A172 (cell line): ENCODE data around the gene C8B. TPM values are rescaled to one million over a fixed set of nuclear protein-coding genes. Genes with fewer than 3 reads are reported as not detected.

Source experiments
- DNase-seq: peaks from one replicate; pipeline ENCODE4 v3.0.0-alpha.2; 2015; ENCODE audit warnings: low spot score
- total RNA-seq: library from RNA; depleted of rRNA; stranded (reverse); fragments of >200 nt; shearing (Covaris generic); gene quantifications from 2 replicates; pipeline ENCODE4 v1.2.3, GENCODE V29; 2014; rRNA removed

The C8B gene
- total RNA-seq, result not detected in 2 replicates

DNA sequence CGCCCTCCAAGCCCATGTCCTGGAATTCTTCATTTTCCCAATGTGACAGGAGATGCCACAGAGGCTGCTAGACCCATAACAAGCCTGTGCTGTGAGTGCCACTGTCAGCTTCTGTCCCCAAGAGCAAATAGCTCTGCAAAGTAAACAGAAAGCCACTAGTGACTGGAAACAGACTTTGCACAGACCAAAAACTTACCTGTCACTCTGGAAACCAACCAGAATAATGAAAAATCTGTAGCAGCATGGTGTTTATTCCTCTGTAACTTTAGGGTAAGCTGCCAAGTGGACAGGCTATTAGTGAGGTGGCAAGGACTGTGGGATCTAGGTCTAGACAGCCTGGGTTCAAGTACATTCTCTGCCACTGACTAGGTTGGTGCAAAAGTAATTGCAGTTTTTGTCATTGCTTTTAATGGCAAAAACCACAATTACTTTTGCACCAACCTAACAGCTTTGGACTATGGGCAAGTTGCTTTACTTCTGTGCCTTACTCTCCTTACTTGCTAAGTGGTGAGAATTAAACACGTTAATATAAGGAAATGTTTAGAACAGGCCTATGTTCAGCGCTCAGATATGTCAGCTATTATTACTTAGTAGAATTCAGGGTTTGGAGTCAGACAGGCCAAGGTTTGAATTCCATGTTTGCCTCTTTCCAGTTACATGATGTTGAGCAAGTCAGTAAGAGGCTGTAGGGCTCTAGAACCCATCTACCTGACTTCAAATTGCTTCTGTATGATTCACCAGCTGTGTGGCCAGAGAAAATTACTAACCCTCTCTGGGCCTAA lies at the start of gene C8B:
TSS of gene C8B (minus strand) at position 100 of the 782 bp plus-strand sequence. CDS start at position 33, 67 bp downstream.
- no peak for DNase-seq

DNA sequence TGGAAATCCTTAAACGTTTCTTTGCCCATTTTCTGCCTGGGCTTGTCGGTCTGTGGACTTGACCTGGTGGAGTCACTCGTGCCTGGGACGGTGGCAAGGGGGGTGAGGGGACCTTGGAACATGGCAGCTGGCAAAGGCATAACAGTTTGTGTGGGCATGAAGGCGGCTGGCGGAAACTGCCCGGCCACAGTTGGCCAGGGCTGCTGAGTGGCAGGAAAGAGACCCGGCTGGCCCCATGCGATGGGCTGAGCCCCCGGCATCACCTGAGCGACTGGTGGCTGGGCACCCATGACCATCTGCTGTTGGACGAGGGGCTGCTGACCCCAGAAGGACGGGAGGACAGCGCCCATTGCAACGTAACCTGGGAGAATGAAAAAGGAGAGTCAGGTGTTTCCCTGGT lies 49.3 kb upstream of the C8B start:
- no peak for DNase-seq

DNA sequence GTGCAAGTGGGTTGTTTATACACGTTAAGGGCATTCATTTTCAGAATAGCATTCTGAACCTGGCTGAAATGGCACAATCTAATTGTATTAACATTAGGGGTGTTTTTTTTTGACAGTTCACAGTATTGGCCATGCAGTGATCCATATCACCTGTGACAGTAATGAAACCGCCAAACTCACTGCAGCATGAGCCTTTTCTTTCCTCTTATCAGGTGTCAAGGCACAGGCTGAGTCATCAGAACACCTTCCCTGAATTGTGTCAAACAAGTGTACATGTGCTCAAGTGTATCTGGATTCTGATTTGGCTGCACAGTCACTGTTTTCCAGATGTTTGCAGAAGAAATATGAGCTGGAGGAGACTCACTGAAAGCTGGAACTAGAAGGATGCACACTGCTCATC lies 47.7 kb upstream of the C8B start:
- DNase-seq, result no peak

DNA sequence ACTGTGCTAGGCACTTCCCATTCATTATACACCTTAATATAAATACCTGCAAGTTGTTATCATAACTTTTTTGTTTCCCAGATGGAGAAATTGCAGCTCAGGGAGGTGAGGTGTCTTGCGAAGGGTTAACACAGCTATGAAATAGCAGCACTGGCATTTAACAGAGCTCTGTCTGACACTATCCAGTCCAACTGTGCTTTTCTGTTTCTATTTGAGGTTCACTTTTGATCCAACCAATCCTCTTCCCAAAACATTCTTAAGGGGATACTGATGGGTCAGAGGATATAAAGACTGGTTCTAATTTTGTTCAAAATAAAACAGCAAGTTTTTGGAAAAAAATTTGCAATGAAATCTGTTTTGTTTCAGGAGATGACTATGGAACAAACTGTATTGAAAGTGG lies 46.5 kb upstream of the C8B start:
- no peak for DNase-seq

- no peak for DNase-seq
Observed at GRCh38 chr1:57010511-57010910, 44.7 kb upstream of the C8B start.

GRCh38 chr1:57007948-57008347 lies 42.1 kb upstream of the C8B start:
- no peak for DNase-seq

DNA sequence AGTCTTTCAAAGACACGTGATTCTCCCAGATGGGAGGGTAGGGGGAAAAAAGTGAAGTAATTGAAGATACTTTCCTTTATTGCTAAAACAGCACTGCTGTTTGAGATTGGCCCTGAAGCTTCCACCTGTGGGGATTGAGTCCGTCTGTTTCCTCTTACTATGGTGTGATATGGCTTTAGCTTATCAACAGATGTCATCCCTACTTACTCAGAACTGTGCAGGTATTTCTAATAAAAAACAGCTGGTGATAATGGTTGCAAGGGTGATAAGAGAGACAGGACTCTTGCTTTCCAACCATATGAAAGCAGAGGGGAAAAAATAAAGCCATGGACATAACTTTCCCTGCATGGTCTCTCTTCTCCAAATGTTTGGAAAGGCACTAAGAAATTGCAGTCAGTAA lies 41.7 kb upstream of the C8B start:
- no peak for DNase-seq

- no peak for DNase-seq
Observed at GRCh38 chr1:57003398-57004139, 37.8 kb upstream of the C8B start.

DNA sequence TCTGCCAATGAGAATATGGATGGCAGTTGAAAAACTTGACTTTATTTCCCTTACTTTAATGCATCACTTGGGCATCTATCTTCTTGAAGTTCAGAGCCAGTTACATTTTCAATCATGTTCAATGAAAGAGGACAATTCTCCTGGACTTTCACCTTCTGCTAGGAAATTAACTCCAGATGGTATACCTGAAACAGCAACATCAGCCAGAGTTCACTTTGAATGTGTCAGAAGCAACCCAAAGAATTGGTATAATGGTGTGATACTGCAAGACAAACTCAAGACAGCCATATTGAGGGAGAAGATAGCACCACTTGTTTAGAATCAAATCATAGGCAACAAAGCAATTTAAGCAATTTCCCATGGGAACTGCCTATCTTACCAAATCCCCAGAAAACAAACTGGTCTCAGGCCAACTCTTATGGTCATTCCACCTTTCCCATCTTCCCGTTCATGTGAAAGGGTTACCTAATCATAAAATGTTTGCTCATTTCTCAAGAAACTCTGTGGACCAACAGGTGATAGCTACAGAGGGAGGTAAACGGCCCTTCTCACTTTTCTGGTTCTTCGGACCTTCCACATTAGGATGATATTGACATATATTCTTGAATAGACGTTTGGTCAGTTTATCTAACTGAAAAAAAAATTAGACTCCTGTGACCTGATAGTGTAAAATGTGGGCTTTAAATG lies 29.7 kb upstream of the C8B start:
- no peak for DNase-seq

- no peak for DNase-seq
Observed at GRCh38 chr1:56993475-56993874, 27.7 kb upstream of the C8B start.

DNA sequence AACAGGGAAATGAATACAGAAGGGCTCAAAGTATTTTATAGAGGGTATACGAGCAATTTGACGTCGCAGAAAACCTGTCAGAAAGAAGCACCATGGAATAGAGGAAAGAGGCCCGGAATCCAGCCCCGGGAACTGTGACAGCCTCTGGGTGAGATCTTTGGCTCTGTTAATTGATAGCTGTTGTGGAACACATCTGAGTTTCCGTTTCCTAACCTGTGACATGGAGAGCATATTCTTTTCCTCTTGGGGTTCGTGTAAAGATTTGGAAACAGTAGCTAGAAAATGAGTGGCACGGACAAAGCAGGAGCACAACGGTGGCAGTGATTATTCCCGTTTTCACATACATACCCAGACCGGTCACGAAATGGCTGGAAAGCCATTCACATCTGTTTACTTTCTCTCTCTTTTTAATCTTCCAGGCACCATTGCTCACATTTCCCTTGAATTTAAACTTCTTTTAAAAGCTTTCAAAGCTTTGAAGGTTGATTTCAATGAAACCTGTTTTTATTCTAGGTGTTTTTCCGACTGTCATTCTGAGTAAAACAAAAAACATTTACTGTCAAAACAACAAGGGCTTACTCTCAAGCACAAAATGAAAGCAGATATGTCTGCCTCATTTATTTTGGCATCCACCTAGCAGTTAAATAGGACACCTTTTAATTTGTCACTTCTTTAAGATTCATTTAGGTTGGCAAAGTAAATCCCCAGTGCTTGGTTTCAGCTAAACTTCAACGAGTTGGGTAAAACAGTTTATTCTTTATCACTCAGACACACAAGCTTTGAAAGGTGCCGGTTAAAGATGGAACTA lies 26.7 kb upstream of the C8B start:
- no peak for DNase-seq

DNA sequence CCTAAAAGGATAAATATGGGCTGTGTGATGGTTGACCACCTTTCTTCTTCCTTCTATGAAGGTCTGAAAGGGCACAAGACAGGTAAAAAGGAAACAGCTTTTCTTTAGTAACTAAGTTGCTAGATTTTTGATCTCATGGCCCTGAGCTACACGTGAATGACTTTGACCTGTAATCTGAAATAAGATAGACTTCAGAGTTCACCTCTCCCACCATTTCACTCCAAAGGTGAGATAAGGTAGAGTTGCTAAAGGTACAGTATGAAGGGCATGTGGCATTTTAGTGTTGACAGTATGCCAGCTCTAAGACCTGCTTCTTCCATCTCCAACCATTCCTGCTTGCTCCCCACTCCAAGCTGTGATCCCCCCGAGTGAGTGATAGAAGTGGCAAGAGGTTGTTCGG lies 25.8 kb upstream of the C8B start:
- DNase-seq, result no peak

DNA sequence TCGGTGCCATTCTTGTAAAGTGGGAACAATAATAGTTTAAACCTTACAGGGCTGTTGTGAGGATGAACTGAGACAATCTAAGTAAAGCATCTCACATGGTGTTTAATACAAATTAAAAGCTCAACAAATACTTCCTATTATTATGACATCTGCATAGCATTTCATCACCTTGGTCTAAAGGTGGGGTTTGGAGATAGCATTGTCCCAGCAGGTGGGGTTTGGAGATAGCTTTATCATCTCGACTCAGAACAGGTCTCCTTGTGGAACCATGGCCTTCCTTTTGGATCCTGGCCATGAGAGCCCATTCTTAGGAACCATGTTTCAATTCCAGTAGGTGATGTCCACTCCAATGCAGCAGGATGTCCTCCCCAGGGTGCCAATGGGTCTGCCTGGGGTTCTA lies 20.6 kb upstream of the C8B start:
- no peak for DNase-seq

DNA sequence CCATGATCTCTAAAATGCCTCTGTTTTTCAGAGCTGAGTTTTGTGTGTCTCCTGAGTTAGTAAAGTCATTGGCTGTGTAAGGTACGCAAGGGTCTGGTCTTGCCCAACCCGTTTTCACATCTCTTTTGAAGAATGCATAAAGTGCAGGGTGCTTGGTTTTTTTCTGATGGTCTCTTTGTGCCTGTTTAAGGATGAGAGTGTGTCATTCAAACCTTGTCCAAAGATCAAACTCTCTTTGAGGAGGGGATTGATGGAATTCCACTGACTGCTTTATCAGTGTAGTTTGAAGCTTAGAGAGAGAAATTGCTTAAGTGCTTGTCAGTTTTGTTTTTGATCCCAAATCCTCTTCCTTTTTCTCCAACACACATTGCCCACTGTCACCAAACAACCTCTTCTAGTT lies 20.0 kb upstream of the C8B start:
- no peak for DNase-seq

GRCh38 chr1:56983484-56983883 lies 17.7 kb upstream of the C8B start:
- no peak for DNase-seq

- DNase-seq, result no peak
Observed at GRCh38 chr1:56979986-56980755, 14.4 kb upstream of the C8B start.

DNA sequence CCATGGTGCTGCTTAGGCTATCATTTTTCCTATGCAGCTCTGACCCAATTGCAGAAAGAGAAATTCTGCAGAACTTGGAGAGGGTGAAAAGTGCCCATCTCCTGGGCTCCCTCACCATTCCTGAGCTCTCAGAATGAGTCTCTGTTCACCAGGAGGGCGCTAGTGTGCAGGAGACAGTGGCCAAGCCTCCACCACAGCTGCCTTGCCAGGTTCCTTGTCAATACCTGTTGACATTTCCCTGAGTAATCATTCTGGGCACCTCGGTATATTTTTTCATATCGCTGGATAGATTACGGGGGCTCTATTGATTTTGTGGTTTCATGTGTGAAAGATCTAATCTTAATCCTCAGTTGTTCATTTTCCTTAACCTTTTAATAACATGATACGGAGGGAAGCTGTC lies 13.0 kb upstream of the C8B start:
- DNase-seq, result no peak

GRCh38 chr1:56977910-56978309 lies 12.1 kb upstream of the C8B start:
- DNase-seq, result no peak

- no peak for DNase-seq
Observed at GRCh38 chr1:56975446-56975845, 9.6 kb upstream of the C8B start.

DNA sequence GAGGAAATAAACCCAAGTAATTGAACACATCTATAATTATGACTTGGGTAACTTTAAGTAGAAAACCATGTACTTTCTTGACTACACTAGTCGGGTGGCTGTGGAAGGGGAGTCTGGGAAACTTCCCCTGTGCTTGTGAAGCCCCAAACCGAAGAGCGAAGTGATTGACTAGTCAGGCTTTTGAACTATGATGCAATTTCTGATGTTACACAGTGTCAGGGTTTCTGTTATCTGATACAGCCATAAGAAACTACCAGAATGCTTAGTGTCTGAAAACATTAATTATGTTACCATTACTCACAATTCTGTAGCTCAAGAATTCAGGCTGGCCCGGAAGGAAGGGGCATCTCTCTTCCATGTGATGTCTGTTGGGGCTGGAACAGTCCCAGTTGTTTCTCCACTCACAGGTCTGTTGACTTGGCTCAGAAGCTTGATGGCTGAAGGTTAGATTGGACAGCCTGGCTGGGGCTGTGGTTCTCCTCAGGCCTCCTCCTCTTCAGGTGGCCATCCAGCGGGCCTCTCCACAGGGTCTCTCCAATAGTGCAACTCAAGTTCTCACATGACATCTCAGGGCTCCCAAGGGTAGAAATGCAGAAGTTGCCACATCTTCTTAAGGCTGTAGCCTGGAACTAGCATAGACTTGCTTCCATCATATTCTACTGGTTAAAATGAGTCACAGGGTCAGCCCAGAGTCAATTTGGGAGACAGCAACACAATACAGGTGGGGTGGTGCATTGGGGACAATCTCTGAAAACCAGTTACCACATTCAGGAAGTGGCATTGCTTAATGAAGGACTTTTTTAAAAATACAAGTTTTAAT lies 8.3 kb upstream of the C8B start:
- DNase-seq, result no peak
